Activated CD4-positive, alpha-beta T cell treated with anti-CD3 and anti-CD28 coated beads, Interleukin-2, Interleukin-6, amounts not matched to agents 100 ng/mL and 50 ng/mL, durations not matched to agents 16 hours and 8 hours (primary cell): ENCODE measurements around the gene PTPRR.
A peak's percentile ranks its signal among the peaks of the same experiment; 100 is the strongest.

ENCODE experiments used
- DNase-seq: peaks from one replicate; pipeline ENCODE4 v3.0.0-alpha.2; 2020

The PTPRR gene

GRCh38 chr12:70671698-70672097 lies 248.8 kb downstream of the PTPRR start:
- no peak for DNase-seq

GRCh38 chr12:70670948-70671347 lies 249.6 kb downstream of the PTPRR start:
- DNase-seq, result no peak

DNA sequence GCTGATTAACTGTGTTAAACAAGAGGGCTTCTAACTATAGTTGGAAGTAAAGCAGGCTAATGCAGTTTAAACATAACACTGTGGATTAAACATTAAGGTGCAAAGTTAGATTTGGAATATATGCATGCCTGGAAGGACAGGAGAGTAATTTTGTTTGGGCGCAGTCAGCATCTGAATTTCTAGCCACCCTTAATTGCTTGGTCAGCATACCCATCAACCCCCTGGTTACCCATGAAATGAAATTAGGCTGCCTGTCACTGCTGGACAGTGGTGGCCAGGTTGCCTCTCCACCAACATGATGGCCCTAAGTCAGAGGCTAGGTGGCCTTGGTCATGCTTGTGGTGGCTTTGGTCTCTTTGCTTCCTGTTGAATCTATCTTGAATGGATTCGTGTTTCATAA lies 253.3 kb downstream of the PTPRR start:
- no peak for DNase-seq

GRCh38 chr12:70666364-70666763 lies 254.2 kb downstream of the PTPRR start:
- no peak for DNase-seq

DNA sequence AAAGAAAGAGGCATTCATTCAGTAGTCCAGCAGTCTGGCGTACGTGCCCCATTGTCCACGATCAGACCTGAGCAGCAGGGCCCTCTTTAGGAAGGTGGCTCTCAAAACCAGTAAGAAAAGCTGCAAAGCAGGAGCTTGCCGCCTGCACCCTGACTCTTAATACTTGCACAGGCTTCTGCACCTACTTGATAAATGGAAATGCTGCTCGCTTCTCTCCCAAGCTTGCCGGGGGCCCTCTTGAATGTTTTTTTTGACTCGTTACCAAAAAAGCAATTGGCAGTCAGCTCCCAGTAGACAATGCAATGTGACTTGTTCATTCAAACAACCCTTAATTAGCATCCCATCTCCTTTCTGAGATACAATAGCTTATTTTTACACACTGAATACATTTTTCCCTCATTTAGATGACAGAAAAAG lies 256.1 kb downstream of the PTPRR start:
- no peak for DNase-seq

DNA sequence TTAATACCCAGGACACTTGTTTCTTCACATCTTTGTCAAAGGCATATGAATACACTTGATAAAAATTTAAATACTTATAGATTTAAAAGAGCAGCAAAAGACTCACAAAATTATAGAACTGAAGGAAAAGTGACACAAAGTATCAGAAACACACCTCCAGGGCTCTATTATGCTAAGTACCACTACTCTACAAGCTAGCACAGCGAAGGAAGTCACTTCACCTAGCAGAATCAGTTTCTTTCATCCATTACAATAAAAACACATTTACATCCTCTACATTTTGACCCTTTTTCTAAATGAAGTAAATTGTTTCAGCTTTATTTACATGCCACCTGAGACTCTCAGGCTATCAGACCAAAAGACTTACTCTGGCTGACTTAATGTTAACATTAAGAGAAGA lies 256.7 kb downstream of the PTPRR start:
- DNase-seq, result no peak

GRCh38 chr12:70661466-70662161 lies 258.9 kb downstream of the PTPRR start:
- no peak for DNase-seq

GRCh38 chr12:70660620-70661219 lies 259.8 kb downstream of the PTPRR start:
- no peak for DNase-seq

DNA sequence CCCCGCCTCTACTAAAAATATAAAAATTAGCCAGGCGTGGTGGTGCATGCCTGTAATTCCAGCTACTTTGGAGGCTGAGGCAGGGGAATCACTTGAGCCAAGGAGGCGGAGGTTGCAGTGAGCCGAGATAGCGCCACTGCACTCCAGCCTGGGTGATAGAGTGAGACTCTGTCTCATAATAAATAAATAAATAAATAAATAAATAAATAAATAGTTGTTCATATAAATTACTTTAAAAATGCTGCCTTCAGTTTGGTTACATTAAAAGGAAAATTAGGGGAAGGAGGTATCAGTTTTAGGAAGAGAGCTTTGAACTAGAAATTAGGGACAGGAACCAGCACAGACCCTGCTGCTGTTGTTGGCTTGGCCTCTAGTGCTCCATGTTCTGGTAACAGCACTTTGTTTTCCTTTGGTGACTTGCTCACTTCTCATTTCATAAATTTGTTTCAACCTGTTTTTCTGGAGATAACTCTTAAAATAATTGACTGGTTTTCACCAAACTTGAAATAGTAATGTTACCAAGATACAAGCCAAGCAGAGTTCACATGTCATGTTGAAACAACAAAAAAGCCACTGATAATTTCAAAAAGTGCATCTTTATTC lies 260.4 kb downstream of the PTPRR start:
- DNase-seq, result no peak

DNA sequence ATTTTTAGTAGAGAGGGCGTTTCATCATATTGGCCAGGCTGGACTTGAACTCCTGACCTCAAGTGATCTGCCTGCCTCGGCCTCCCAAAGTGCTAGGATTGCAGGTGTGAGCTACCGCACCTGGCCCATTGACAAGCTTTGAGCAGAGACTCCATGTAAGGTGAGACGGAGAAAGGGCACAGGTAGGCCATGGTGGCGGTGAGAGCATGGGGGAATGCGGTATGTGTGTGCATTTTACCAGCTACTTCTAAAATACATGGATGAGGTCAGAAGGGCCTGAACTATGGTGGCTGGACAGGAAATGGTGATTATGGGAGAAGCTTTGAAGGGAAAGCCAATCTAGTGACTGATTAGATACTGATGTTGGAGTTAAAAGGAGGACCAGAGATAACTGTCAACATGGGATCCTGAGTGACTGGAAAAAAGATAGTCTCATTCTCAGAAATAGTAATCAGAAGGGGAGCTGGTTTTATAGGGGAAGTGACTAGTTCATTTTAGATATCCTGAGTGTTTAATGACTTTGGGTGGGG lies 261.4 kb downstream of the PTPRR start:
- DNase-seq, result no peak

GRCh38 chr12:70657616-70658286 lies 262.8 kb downstream of the PTPRR start:
- no peak for DNase-seq

DNA sequence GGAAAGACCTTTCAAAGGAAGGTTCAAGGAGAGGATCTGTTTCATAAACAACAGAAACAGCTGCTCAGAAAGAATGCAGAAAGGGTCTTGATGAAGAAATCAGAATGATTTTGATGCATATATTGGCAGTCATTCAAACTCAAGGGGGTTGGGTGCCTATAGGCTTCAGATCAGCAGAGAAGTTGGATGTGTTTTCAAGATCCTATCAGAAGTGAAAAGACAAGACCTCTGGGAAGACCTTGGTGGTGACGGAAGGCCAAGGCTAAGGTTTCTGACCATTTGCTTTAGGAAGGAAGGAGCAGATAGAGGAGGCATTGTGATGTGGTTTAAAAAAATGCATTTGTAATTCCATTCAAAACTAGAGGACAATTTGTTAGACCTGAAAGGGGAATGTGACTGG lies 268.1 kb downstream of the PTPRR start:
- no peak for DNase-seq

- no peak for DNase-seq
Measured at GRCh38 chr12:70648831-70649230, 271.7 kb downstream of the PTPRR start.

- no peak for DNase-seq
Measured at GRCh38 chr12:70648191-70648590, 272.3 kb downstream of the PTPRR start.

- no peak for DNase-seq
Measured at GRCh38 chr12:70646850-70647249, 273.7 kb downstream of the PTPRR start.

- DNase-seq, result peak; percentile 16
Measured at GRCh38 chr12:70645494-70646317, 274.8 kb downstream of the PTPRR start.

DNA sequence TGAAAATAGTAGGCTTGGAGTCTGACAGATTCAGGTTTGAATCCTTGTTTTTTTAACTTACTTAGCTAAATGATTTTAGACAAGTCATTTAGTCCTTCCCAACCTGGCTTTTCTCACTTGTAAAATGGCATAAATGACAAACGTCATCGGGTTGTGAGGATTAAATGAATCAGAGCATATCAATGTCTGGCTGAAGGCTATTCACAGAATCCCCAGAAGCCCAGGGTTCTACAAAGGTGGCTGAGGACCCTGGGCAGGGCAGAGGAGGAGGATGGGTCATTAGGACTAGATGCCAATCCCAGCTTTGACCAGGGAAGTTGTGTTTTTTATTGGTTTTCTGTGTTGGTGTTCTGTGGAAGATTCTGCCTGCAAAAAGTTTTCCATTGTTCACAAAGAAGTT lies 275.7 kb downstream of the PTPRR start:
- DNase-seq, result no peak

GRCh38 chr12:70643939-70644338 lies 276.6 kb downstream of the PTPRR start:
- no peak for DNase-seq

DNA sequence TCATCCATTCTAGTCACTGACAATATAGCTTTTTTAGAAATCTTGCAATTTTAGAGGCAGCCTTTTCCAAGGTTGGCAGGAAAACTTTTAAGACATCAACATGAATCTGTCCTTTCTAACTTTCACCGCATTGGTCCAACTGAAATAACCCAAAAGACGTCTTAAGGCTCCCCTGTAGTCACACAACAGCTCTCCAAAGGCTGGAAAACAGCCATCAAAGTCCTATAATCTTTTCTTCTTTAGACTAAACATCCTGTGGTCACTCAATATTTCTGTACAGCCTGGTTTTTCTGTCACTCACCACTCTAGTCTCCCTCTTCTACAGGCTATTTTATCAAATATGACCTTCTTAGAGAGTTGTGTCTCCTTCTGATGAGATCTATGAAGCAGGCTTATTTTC lies 278.8 kb downstream of the PTPRR start:
- no peak for DNase-seq

GRCh38 chr12:70640901-70641300 lies 279.6 kb downstream of the PTPRR start:
- no peak for DNase-seq

DNA sequence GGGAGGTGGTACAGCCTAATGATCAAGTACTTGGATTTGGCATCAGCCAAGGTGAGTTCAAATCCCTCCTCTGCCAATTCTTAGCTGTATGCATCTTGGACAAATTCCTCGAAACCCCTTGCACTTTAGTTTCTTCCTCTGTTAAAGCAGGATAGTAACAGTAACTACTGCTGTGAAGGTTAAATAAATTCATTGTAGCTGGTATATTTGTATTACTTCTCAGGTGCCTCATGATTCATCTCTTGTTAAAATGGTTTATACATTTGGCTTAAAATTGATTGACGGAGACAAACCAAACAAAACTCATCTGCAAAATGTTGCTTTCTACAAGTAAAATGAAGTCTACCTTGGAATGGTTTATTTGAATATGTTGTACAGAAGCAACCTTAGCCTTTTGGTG lies 281.0 kb downstream of the PTPRR start:
- DNase-seq, result no peak

DNA sequence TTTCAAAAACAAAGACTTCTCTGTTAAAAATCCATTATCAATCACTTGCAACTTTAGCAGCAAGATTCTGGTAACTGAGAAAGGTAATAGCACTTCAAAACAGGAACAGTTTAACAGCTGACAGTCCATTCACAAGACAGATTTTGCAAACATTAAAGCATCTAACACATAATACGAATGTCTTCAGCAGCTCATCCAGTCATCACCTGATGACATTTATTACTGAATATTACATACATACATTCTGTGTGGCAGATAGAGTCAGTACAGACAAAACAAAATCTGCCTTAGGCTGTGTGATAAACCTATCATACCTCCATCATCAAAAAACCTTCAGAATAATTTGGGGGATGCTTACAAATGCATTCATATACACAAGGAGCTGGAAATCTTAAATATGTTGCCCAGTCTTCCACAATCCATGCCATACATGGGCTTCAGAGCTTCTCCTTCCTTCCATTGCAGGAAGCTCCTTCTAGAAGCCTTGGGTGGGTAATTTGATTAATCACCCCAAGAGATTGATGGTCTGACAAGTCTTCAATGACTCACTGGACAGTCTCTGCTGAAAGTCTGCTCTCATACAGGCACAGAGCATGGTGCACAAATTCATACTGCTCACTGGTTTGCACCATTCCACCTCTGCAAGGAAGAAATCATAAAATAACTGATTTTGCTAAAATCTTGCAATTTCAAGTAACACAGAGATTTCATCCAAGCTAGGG lies 281.7 kb downstream of the PTPRR start:
- no peak for DNase-seq
